Kidney capillary endothelial cell (primary cell): ENCODE results near the gene MAML2.

Experiments used
- DNase-seq: peaks from one replicate; pipeline ENCODE4 v3.0.0-alpha.2; 2018; ENCODE audit warnings: low spot score

MAML2 gene

DNA sequence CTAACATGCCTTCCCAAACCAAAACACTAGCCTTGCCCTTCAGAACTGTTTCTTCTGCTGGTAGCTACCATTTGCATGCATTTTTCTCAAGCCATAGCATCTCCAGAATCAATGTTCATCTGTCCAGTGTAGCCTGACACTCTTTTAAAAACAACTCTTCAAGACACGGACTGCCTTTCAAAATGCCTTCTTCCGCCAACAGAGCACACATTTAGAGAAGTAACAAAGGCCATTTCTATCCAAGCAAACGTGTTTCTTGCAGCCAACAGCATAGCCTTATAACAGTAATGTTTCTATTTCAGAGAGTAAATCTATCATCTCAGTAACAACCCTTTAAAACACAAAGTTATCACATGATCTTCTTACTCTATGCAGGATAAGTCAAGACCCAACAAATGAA is 275.8 kb downstream of the MAML2 start:
- DNase-seq = no peak

DNA sequence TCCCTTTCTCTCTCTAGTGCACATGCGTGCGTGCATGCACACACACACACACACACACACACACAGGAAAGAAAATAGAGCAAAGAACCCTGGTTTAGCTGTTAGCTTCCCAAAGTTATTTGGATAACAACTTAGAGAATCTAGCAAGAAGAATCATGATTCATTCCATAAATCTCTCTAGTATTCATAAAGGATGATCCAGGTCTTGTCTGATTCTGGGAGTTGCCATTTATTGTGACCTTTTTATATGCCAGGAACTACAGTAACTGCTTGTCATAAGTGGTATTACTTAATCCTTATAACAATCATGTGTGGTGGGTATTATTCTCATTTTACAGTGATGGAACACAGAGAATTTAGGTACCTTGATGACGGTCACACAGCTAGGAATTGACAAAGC is 277.6 kb downstream of the MAML2 start:
- DNase-seq = no peak

DNA sequence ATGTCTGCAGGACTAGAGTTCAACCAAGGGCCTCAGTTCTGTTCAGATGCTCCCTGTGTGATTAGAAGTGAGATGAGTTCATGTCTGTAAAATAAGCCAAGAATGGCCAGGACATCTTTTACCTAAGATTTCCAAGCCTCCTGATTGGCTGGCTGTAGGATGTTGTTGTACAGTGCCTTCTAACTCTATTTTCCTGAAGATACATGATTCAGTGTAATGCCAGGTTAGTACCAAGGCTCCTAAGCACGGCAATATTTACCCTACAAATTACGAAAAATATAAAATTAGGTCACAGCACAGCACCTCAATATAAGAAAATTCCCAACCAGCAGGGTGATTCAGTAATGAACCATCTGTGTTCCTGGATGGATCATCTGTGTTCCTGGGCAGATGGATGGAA is 279.1 kb downstream of the MAML2 start:
- DNase-seq = no peak

DNA sequence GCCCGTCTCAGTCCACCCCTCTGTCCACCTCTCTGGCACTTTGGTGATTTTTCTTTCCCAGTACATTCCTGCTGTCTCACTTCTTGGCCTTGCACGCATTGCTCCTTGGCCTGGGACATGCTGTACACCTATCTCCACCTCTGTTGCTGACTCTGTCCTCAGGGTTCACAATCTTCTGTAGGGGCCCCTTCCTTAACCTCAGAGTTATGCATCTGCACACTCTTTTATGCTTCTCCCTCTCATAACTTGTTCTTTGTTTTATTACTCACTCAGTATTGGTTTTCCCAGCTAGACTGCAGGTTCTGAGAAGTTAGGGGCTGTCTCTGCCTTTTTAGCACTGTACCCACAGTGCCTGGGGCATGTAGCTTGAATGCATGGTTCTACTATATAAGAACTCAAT is 279.9 kb downstream of the MAML2 start:
- no peak for DNase-seq

DNA sequence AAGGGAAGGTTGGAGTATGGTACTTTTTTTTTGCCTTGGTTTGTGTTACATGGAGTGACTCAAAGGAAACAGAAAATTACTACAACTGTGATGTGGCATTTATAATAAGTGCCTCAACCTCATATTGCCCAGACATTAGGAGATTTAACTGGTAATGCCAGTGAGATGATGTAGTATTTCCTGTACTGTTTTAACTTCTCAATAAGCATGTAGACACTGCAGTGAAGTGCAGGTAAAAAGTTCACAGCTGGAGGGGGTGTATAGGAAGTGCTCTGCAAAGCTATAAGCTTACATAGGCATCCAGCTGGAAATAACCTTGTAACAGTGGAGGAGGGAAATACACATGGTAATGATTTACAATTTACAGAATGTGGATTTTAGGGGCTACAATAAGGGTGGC is 280.9 kb downstream of the MAML2 start:
- peak; percentile 90 for DNase-seq

DNA sequence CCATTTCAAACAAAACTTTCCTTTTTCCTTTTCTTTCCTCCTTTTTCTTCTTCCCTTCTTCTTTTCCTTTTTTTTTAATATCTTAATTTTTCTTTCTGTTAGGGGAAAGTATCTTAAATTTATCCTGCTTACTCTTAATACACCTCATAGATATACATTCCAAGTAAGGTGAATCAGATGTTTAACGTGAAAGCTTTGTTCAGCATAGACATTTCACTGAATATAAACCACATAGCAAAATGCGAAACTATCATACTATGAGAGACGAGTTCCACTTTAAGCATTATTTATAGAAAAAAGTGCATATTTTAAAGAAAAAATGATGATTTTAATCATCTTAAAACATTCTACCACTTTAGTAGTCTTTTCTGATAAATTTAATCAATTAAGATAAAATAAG is 281.3 kb downstream of the MAML2 start:
- no peak for DNase-seq

DNA sequence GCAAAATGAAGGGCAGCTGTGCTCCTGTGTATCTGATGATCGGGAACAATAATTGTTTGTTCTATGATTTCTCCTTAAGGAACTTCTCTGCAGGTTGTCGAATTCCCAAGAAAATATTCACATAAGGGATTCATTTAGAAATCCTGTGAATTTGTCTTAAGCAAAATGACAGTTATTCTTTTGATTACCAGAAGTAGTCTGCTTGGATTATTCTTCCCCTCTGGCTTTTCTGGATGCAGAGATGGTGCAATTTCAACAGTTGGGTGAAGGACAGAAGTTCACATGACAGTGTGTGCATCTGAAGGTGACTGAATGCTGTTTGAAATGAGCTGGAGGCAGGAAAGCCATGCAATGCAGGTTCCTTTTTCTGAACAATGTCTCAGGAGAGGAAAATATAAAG is 281.9 kb downstream of the MAML2 start:
- no peak for DNase-seq

DNA sequence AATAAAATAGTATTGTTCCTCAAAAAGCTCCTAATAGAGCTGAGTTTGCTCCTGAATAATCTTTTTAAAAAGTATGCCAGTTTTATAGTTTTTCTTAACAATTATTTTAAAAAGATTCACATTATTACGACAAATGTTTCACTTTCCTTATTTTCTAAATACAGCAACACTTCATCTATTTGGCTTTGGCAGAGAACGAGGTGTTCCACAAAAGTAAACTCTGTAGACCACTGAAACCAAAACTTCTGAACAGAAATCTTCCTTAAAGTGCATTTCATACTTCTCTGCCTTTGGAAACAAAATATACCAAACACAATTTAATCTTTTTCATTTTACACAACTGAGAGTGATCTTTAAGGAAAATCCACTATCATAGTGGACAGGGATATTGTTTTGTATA is 285.5 kb downstream of the MAML2 start:
- no peak for DNase-seq

DNA sequence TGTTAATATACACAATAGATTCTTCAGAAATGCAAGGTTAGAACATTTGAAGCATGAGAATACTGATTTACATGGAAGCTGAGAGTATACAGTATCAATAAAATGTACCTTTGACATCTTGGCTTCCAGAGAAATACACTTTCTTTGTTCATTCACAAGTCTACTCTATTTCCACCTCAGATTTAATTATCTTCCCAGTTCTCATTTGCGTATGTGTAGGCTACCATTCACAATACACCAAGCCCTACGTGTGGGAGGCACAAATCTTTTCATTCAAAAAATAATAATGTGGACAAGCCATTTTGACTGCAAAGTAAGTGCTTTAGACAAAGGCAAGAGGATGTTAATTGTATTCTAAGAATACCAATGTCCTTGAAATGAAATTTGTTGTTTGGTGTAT is 286.4 kb downstream of the MAML2 start:
- no peak for DNase-seq

DNA sequence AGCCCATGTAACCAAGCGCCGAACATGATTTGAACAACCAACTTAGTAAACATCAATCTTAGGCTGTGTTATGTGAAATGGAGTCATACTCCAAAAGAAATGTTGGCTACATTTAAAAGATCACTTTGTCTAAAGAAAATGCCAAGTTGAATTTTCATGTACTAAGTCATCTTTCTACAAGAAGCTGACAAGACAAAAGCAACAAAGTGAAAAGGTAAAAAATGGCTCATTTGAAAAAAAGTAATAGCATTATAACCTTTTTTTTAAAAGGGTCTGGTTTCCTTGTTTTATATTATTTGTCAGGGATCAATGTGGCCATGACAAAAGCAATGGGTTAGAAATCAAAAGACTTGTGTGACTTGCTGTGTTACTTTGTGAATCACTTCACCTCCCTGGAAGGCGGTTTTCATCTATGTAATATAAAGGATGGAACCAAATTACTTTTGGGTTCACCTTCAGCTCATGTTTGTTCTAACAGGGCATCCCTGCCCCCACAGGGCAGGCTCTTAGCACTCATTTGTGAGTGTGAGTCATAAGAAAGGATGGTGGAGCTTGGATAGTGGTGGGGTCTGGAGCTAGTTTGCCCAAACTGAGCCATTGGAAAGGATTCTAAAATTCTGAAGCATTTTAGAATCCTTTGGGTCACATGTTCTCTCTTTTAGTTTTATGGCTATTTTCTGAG is 287.1 kb downstream of the MAML2 start:
- peak; percentile 34 for DNase-seq

DNA sequence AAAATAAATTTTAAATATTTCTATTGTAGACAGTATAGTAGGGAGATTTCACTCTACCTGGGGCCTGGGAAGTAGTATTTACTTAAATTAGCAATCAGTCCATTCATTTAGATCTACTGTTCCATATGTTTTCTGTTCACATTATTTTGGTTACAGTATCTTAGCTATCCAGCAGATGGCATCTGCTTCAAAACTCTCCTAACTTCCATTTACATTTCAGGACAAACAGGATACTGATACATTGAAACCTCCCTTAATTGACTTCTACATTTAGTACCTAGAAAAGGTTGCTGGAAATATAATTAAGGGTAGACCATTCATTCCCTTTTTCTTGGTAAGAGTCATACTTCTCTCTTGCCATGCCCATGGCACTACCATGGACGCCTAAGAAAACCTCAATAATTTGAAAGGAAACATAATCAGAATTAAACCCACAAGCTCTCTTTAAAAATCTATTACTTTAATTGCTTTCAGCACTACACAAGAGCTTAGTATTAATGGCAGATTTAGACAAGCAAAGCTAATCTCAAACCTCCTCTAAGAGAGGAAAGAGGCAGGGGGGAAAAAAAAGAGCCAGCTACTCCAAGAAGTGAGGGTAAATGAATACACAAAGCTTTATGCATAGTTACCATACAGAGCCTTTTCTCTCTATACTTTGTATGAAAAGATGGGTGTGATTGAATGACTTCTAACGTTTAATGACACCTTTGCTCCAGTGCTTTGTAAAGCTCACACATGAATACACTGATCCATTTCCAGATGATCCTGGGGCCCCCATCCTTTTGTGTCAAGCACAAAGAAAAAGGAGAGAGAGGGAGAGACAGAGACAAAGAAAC is 287.9 kb downstream of the MAML2 start:
- peak; percentile 73 for DNase-seq

DNA sequence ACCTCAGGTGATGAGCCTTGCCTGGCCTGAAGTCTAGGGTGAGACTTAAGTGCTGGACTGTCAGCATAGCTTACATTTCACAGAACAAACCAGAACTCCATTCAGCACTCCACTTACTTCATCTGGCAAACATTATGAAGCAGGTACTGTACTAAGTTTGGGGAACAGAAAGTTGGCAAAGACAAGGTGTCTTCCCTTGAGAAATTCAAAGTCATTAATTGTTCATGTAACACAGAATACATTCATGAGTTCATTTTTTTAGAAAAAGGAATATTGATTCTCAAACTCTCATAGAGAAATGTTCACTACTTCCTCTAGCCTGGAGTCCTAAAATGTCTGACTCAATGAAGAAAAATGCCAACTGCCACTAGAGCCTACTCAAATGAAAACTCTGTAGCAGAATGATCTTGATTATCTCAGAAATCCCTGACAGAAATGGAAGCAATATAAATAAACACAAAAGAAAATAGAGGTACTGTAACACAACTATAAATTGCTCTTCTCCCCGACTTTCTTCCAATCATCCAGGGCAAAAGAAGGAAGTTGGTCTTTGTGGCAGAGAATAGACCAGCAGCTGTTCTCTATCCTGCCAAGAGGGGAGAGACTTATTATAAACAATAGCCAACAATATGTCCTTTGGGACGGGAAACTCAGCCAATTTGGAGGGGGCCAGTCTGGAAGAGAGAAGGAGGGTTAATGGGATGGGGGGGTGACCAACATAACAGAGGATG is 289.9 kb downstream of the MAML2 start:
- DNase-seq = peak; percentile 18

DNA sequence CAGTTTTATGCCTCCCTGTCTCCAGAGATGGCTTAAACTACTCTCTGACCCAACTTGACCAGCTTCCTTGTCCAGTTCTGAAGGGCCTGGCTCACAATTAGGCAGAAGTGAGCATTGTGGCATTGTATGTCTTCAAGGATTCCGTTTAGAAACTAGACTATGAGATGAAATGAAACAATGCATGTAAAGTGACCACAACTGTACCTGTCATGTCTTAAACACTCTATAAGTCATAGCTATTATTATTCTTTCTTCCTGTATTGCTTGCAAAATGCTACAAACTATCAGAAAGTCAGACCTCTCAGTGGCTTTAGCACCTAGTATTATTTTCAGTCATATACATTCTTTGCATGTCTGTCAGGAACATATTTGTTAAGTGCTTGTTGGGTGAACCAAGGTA is 291.2 kb downstream of the MAML2 start:
- DNase-seq = no peak

DNA sequence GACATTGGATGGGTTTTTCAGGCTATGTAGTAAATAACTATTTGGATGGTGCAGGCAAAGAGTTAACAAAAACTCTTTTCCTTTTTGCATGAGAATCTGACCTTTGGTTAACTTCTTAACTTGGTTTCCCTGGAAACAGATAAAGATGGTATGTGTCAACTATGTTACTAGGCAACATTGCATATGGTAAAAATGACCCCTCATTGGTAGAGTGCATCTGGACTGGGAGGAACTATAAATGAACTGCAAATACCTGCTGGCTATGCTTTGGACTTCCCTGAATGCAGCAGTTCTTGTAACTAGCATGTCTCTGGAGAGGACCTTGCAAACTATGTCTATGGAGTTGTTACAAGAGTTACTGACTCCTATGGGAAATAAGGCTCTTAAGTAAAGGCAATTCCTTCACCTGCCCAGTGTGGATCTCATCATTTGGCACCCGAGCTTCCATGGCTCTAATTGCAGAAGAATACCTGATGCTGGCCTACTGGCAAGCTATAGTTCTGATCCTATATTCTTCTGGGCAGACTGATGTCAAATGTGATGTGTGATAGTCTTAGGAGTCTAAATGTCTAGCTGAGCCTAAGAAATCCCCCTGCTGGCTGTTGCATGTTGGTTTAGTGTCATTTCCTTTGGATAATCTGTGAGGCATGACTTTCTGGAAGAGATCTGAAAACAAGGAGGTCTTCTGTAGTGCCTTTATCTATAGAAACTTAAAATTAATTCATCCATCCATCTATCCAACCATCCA is 292.4 kb downstream of the MAML2 start:
- DNase-seq = no peak

DNA sequence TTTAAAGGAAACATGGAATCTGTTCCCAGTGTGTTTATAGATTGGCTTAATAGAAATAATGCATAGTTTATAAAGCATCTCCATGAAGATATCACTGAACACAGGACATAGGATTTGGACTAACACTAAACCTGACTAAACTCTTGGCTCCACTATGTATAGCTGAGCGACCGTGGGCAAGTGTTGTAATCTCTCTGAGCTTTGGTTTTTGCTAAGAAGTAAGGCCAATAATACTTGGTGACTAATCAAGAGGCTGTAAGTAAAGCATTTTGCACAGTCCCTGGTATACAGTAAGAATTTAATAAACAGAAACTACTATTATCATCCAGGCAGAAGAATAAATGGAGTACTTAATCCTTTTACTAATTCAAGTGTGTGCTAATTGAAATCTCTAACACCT is 293.6 kb downstream of the MAML2 start:
- DNase-seq = no peak

DNA sequence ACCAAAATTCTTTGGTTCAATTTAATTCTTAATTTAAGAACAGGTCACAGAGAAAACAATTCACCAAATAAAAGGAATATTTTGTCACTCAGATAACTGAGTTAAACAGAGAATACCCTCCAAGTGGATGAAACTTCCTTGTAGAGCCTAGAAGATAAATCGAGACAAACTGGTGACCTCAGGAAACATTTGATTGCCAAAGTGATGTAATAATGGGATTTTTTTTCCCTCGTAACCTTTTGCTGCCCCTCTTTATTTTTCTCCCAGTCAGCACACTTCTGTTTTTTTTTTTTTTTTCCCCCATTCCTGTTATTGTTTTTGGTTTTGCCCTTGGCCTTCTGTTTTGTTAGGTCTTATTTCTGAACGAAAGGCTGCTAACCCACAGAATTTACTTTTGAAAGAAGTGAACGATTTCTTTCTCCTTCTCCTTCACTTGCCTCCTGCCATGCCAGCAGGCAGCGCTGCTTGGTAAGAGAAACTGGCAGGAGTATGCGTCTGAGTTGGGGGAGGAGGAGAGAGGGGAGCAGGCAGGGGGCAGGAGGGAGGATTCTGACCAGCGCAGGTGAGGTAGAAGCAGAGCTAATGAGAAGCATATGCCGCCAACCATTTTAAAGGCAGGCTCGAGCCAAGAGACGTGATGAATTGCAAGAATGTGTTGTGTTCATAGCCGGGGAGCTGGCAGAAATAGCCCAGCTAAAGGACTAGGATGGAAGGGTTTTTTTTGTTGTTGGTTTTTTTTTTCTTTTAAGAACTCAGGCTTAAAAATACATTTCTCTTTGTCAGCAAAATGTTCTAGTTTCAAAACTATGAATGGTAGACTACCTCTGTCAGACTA is 297.2 kb downstream of the MAML2 start:
- DNase-seq = no peak

DNA sequence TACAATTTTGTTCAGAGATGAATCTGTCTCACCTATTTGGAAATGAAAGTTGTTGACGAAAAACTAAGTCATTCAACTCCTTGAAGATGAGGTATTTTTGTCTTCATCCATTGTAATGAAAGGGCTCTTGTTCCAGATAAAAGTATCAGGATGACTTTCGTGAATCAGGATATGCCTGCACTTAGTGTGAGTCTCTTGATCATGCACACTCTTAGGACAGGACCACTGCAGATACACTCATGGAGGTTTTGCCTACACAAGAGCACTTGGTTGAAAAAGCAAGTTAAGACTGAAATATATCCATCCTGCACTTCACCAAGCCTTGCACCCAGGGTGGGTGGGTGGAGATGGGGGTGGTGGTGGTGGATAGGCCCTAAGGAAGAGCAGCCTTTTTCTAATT is 298.2 kb downstream of the MAML2 start:
- DNase-seq = no peak

DNA sequence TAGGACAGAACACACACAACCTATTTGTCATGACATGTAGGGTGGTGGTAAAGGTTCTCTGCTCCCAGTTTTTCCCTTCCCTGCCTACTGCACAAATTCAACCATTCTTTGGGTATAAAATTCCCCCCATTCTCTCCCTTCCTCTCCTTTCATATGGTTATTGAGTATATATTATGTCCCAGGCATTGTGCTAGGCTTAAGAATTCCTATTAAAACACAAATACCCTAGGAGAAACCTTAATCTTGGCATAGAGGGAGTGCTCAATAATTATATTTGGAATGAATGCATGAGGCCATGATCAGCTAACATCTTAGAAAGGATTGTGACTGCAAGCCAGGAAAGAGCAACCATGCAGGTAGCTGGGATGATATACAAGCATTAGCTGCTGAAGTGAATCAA is 298.7 kb downstream of the MAML2 start:
- no peak for DNase-seq

DNA sequence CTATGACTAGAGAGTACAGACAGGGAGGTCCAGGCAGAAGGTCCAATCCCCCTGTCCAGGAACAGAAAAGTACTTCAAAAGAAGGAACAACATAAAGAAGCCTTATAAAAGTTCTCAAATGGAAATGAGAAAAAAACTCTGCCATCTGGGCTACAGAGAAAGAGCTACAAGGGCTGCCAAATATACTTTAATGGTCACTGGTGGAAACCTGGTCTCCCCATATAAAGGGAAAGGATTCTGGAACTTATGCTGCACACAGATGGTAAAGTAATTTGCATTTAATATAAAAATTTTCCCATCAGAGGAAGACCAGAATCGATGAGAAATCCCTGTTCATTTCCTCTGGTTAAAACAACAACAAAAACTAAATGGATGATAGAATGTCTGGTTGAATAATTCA is 299.7 kb downstream of the MAML2 start:
- DNase-seq = no peak

DNA sequence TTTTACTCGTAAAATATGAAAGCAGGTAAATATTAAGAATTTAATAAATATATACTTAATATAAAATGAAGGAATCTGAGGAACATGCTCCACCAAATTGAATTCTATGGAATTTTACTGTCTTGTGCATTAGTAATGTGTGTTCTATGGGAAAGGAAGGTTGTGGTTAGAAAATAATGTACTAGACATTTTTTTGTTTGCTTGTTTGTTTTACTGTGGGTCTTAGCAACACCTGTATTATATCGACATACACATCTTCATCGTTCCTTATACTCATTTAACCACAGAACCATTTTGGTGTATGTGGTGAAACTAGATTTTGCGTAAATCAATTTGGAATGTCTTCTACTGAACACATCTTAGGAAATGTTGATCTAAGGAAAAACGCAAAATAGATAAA is 304.9 kb downstream of the MAML2 start:
- no peak for DNase-seq

DNA sequence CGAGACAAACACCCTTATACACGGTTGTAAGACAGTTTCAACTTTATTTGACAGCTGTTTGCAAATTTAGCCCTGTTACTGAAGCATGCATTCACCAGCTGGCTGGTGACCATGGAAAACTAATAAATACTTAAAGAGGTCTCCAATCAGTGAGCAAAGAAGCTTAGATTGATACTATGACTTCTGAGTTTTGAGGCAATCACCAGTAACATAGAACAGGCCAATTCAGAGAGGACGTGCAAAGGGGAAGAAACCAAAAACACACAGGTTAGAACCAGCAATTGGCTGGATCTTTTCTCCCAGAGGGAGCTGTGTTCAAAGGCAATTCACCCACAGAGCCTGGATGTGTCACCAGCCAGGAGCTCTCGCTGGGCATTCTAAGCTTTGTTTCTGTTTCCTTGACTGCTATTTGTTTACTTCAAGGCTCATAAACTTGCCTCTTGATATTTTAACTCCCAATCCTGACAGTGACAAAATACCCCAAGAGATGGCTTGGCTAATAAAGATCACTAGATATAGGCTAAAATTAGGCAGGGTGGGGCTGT is 305.5 kb downstream of the MAML2 start:
- DNase-seq = no peak
